ENCODE measurements around the gene C7orf57. TPM values are rescaled to one million over a fixed set of nuclear protein-coding genes. Genes with fewer than 3 reads are reported as not detected.

C7orf57 gene
- total and polyA plus RNA-seq, 2 donors (not counting 1 experiment from before 2014, with no cell fraction given), result not detected

DNA sequence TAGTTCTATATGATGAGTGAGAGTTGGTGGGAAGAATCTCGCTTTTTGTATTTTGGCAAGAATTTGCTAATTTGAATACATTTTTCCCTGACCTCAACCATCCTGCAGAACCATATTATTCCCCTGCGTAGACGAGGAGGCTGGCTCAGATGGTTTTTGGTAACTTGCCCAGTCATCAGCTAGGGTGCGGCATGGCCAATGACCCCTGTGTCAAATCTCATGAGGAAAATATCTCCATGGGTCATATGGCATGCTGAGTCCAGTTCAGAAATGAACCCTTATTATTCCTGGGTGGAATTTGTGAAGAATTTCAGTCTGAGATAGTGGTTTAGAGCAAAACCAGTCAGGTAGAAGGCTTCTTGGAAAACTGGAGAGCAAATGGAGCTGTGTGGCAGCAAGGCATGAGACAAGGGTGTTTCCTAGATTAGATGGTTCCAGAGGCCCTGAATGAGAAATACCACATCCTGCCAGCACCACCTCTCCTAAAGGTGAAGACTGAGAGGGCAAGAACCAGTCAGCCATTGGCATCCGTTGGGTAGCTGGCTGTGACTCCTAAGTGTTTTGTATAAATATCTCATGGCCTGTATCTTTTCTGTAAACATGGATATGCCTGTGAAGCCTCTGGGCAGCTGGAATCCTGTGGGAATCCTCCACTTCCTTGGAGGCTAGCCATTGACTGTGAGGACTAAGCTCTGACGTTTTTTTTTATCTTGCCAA is 47.9 kb downstream of the C7orf57 start:
- Mint-ChIP-seq H3K4me3 (no peak overlapping the region), H3K27me3 (peaks cover 12% of the 10 kb centered on the region), H3K4me1 (peaks cover 34% of the 10 kb centered on the region), H3K27ac (no peak overlapping the region), H3K9me3 (ENCODE audit: insufficient read depth) (no peaks in the 10 kb centered on the region)
- ATAC-seq (ENCODE audit: low read depth) (no peak), DNase-seq (no peak)
- Histone ChIP-seq H3K9ac (ENCODE audit: low read length) (no peak overlapping the region), H3K4me1 (ENCODE audit: control insufficient read depth in 2 of 2, insufficient read depth in 2 of 2, low read length in 2 of 2) (peaks cover 10 to 29% of the 10 kb centered on the region in 2 donors), H3K4me2 (replicated peaks; ENCODE audit: low read depth, low read length, poor library complexity, severe bottlenecking) (no peak overlapping the region), H3K4me3 (ENCODE audit: control extremely low read depth in 1 of 5, extremely low read depth in 1 of 5, insufficient read depth in 1 of 5, low read depth in 2 of 5, low read length in 4 of 5) (no peak overlapping the region), H3K27ac (ENCODE audit: low read length in 2 of 2) (no peak overlapping the region), H3K27me3 (replicated peaks in 1 of 4; ENCODE audit: control extremely low read depth in 1 of 4, control insufficient read depth in 3 of 4, insufficient read depth in 4 of 4, low read length in 3 of 4) (no peaks in the 10 kb centered on the region), H3K36me3 (replicated peaks in 1 of 2; ENCODE audit: control extremely low read depth in 1 of 2, control insufficient read depth in 1 of 2, extremely low read depth in 1 of 2, insufficient read depth in 2 of 2, low read length in 1 of 2) (no peaks in the 10 kb centered on the region), H3K9me3 (ENCODE audit: control extremely low read depth in 1 of 3, control insufficient read depth in 2 of 3, insufficient read depth in 1 of 3, low read length in 2 of 3) (no peaks in the 10 kb centered on the region), H3K79me2 (ENCODE audit: control insufficient read depth, insufficient read depth, low read length) (no peaks in the 10 kb centered on the region), H4K20me1 (ENCODE audit: control insufficient read depth, insufficient read depth, low read length, poor library complexity, severe bottlenecking) (no peaks in the 10 kb centered on the region), H2AFZ (ENCODE audit: insufficient read depth, low read depth, low read length, poor library complexity, severe bottlenecking) (no peak overlapping the region)
- CTCF ChIA-PET, result interaction anchor here (0.9 to 1.8 kb wide), 4 partner anchors 11 to 146 kb away, joined by 3 to 8 read pairs (median 4); no protein-coding TSS in a partner anchor
- POLR2A ChIA-PET, result no interaction called here
- WGBS (ENCODE audit: insufficient coverage), result 100% methylated on average over 3 of the region's 6 CpGs
- intact Hi-C loops (cut with micrococcal nuclease), result no loop called here
- TF ChIP-seq, protein P1, sequence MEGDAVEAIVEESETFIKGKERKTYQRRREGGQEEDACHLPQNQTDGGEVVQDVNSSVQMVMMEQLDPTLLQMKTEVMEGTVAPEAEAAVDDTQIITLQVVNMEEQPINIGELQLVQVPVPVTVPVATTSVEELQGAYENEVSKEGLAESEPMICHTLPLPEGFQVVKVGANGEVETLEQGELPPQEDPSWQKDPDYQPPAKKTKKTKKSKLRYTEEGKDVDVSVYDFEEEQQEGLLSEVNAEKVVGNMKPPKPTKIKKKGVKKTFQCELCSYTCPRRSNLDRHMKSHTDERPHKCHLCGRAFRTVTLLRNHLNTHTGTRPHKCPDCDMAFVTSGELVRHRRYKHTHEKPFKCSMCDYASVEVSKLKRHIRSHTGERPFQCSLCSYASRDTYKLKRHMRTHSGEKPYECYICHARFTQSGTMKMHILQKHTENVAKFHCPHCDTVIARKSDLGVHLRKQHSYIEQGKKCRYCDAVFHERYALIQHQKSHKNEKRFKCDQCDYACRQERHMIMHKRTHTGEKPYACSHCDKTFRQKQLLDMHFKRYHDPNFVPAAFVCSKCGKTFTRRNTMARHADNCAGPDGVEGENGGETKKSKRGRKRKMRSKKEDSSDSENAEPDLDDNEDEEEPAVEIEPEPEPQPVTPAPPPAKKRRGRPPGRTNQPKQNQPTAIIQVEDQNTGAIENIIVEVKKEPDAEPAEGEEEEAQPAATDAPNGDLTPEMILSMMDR (IDR thresholded peaks at IDR 0.05), result no peak
- no peak for TF ChIP-seq EZH2 (IDR thresholded peaks at IDR 0.05; ENCODE audit: borderline replicate concordance, insufficient read depth, low read depth, low read length, poor library complexity, severe bottlenecking)
